Fibroblast of the conjunctiva (primary cell): ENCODE data around the gene DNMT3A.
"Not testable (repeated sequence)": the region's sequence is repeated elsewhere in the genome, so short reads cannot be mapped to it uniquely, and the experiment has no call there.

Experiments
- DNase-seq: peaks from one replicate; pipeline ENCODE4 v3.0.0-alpha.2; 2010; ENCODE audit warnings: low read depth

The DNMT3A gene

DNA sequence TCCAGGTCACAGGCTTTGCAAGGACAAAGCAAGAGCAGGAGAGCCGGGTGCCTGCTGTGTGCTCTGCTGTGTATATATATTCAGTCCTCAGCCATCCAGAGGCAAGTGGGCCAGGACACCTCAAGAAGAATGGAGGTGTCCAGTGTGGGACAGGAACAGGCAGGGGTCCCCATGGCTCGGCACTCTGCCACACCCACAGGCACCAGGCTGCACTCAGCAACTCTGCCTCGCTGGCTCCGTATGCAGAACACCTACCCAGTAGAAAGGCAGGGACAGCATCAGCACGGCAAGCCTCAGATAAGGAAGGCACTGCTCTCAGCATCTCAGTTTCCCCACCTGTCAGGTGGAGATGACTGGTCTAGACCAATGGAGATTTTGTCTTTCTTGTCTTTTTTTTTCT, 57.8 kb downstream of the DNMT3A start:
- DNase-seq: no peak

- DNase-seq: no peak
Observed at GRCh38 chr2:25281941-25282340, 59.8 kb downstream of the DNMT3A start.

DNA sequence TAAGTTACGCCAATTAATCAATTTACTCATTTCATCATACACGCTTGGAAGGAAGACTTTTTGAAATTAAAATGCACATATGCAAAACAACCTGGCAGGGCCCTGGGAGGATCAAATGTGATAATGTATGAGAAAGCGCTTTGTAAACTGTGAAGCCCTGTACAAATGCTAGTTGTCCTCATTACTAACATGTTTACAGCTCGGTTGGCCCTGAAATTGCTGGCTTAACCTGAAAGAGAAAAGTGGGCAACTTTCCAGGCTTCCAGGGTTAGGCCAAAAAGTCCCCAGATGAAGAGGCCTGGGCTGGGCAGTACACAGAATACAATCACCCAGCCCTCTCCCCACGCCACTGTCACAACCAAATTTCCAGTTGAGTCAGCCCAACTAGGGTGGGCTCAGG, 60.2 kb downstream of the DNMT3A start:
- DNase-seq: no peak

GRCh38 chr2:25280051-25280687, 61.6 kb downstream of the DNMT3A start:
- no peak for DNase-seq

DNA sequence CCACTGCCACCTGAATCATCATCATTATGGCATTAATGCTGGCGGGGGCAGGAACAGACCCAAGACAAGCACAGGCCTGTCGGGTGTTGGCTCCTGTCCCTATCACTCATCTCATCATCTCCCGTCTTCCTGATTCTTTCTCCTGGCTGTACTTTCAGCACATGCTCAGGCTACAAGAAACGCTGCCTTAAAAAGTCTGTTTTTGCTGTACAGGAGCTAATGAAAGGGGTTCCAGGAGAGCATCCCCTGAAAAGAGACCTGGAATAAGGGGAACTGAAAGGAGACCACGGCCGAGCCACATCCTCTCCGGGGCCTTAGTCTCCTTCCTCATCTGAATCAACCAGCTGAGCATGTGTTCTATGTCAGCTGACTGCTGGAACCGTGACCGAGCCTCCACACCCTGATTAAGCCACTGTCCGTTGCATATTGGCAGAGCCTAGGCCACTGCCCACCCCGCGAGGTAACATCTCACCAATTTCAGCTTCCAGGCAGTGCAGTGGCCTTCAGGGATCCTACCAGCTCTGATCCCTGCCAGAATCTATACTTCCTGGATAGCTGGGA, 62.6 kb downstream of the DNMT3A start:
- DNase-seq: no peak

DNA sequence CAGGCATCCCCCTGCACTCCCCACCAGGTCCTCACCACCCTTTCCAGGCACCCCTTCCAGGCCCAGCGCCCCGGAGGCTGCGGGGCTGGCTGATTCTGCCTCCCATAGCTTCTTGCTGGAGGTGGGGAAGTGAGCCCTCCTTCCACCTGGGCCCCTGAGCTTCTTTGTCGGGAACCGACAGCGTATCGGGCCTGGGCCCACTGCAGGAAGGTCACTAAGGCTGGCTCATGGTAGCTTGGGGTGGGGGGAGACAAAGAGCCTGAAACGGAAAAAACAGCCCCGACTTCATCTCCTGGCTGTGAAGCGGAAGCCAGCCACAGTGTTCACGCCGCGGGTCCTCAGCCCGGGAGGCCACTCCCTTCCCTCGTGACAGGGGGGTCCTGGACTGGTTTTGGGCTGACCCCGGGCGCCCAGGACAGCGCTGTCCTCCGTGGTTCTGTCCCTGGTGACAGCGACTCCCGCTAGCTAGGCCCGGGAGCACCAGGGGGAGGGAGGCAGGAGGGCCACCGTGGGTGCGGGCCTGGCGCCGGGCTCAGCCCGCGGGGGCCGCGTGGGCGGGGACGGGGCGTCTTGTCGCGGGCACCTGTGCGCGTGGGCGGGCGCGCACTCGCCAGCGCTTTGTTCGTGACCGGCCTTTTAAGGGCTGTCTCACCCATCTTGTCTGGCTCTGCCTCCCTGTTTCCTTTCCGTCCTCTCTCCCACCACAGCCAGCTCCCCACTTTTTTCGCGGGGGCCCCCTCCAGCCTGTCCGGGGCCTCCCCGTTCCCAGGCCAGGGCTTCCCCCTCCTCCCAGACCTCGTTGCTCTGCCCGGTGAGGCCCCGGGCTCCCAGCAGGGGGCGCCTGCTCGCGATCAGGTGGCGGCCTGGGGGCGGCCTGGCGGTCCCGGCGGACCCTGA, 64.9 kb downstream of the DNMT3A start:
- no peak for DNase-seq

DNA sequence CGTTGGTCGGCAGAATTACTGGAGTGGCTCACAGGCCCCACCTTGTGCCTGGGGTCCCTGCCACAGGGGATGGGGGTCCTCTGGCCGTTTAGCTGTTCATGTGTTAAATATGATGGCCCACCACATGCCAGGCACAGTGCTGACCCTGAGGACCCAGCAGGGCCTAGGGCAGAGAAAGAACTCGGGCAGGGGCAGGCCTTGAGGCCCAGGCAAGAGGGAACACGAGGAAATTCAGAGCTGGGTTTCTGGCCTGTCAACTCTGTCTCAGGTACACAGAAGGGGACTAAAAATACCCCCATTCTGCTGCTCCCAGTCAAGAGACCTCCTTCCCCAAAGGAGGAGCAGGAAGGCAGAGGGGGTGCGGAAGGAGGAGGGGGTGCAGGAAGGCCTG, 66.2 kb downstream of the DNMT3A start:
- no peak for DNase-seq

DNA sequence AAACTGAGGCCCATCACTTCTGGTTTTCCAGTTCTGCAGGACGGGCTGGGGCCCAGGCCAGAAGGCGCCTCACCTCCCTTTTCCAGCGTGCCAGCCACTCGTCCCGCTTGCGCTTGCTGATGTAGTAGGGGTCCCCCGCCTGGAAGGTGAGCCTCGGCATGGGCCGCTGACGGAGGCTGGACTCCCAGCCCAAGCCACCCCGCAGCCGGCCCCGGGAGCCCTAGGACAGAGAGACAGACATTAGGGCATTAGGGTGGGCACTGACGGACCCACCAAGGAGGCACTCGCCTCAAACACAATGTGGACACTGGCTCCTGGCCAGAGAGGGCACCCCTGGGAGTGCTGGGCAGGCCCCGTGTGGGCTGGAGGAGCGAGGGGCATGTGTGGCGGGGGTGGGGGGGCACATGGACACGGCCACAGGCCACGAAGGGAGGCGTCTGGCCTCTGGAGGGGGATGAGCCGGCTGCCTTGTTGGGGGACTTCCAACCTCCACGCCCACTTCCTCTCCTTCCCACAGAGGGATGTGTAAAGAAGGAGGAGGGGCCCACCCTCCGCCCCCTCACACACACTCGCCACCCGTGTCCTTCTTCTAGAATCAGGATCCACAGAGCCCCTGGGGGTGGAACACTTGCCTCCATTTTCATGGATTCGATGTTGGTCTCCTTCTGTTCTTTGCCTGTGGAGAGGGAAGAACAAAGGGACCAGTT, 66.7 kb downstream of the DNMT3A start:
- no peak for DNase-seq

DNA sequence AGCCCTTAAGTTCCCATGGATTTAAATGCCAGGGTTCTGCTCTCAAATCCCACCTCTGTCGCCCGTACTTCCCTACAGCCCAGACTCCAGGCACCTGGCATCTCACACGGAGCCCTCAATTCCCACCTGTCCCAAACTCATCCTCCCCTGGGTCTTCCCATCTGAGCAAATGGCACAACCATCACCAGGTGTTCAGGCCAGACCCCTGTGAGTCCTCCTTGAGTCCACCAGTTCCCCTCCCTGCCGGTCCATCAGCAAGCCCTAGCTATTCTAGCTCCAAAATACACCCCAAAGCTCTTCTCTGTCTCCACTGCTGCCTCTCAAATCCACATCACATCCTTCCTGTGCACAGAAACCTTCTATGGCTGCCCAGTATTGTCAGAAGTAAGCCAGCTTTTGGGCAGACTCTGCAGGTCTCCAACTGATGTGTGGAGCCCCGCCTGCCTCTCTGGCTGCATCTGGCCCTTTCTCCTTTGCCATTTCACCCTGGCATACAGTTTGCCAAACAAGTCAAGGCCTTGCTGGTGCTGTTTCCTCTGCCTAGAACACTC, 67.7 kb downstream of the DNMT3A start:
- no peak for DNase-seq

GRCh38 chr2:25272705-25273104, 69.0 kb downstream of the DNMT3A start:
- DNase-seq: not testable (repeated sequence)

GRCh38 chr2:25270061-25270460, 71.7 kb downstream of the DNMT3A start:
- no peak for DNase-seq

DNA sequence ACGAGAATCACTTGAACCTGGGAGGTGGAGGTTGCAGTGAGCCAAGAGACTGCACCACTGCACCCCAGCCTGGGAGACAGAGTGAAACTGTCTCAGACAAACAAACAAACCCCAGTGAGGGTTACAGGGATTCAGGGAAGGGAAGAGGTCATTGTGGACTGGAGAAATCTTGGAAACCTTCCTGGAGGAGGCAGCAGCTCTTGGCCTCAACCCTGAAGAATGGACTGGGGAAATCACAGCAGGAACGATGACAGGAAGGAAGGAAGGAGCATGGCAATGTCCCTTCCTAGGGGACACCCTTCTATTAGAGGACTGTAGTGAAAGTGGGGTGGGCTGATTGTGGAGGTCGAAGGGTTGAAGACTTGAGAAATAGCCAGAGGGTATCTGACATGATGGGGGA, 72.5 kb downstream of the DNMT3A start:
- no peak for DNase-seq

DNA sequence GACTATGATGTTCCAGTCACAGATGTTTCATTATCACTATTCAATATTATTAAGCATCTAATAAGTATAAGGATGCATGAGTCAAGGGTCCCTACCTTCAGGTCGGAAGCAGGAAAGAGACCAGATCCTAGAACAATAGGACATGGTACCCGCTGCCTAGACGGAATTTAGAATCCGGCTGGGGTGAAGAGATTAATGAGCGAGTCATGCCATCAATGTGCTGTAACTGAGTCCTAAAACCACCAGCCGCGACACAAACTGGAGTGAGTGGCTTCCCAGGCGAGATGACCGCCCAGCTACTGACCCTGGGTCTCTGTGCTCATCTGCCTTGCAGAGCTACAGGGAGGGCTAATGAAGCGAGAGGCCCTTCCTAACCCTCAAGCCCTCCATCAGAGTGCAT, 73.6 kb downstream of the DNMT3A start:
- DNase-seq: no peak

DNA sequence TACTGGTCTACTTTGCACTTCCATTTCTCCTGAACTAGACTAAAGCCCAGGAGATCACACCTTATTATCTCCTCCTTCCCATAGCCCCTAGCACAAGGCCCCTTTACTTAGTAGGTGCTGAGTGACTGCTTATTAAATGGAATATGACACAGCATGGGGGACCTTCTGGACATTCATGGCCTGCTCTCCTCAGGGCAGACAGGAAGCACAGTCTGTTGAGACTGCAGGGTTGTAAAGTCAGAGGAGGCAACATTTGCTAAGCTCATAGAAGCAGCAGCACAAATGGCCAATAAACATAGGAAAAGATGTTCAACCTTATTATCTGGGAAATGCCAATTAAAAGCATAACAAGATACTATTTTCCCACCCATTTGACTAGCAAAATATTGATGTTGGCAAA, 75.3 kb downstream of the DNMT3A start:
- no peak for DNase-seq

DNA sequence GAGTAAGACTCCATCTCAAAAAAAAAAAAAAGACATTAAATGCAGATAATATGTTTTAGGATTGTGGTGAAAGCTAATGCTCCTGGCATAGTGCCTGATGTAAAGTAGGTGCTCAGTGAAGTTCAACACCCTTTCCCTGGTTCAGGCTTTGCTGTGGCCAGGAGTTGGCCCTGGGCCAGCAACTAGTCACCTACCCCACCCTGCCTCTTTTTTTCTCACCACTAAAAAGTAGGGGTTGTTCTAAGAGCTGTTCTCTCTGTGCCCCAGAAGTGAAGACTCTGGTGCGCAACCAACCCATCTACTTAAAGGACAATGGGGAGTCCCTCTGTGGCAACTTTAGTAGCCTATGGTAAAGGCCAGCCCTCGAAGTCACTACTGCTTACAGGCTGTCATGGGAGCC, 75.9 kb downstream of the DNMT3A start:
- DNase-seq: no peak

DNA sequence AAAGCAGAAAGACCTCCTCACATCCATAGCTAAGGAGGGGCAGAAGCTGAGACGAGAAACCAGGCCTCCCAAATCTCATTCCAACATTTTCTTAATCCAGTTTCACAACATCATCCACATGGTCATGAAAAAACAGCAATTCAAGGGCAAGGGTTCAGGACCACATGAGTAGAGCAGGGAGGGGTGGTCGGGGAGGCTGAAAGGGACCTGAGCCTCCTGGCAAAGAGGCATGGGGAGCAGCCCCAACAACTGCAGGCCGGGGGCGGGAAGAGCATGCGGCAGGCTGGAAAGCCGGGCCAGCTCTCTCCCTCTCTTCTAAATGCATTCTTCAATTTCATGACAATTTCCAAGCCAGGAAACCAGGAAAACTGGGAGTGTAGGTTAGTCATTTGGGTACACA, 76.7 kb downstream of the DNMT3A start:
- no peak for DNase-seq

DNA sequence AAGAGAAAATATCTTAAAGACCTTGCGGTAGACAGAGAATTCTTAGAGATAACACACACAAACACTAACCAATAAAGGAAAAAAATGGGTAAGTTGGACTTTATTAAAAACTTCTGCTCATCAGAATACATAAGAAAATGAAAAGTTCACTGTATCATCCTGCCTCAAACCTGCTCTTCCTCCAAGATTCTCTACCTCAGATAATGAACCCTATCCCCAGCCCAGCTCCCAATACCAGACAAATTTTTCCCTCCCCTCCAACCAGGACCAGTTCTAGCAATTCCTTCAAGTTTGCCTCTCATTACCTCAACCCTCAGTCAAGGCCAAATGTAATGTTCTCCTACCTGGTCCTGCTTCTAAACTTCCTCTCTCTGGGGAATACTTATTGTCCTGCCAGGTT, 79.4 kb downstream of the DNMT3A start:
- no peak for DNase-seq

- no peak for DNase-seq
Observed at GRCh38 chr2:25259737-25260124, 82.0 kb downstream of the DNMT3A start.

- no peak for DNase-seq
Observed at GRCh38 chr2:25258847-25259736, 82.6 kb downstream of the DNMT3A start.

GRCh38 chr2:25257931-25258846, 83.5 kb downstream of the DNMT3A start:
- no peak for DNase-seq
